ENCODE data around the gene R3HDM2.

DNA sequence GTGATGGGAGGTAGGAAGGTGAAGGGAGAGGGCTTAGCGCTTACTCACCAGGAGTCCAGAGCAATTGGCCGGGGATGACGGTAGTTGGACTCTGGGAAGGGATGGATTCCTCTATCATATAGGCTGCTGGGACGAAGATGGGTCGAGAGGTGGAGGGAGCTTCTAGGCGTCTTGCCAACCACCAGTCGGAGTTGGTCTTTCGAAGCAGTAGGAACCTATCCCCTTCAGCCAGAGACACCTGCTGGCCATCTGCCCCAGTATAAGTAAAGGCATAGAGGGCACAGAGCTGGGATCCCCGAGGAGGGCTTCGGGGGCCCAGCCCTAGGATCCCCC is 48.2 kb upstream of the R3HDM2 start:
- TF ChIP-seq YY1 (IDR thresholded peaks at IDR 0.05; ENCODE audit: insufficient read depth, insufficient read length) = no peak
- no peak for TF ChIP-seq SUZ12 (IDR thresholded peaks at IDR 0.05; ENCODE audit: extremely low read depth, insufficient read depth, insufficient read length)
